Panc1 (cell line): Measurements from ENCODE around the gene PAFAH1B1.

Source experiments
- REST ChIP-seq, 2 experiments: IDR thresholded peaks; 2 replicates each; pipeline ENCODE4 v1.6.1; 2011 to 2012; ENCODE audit warnings: low read depth in 2 of 2, control low read depth in 1 of 2, low read length in 1 of 2, mild to moderate bottlenecking in 1 of 2, moderate library complexity in 1 of 2; ENCODE audit not compliant: insufficient read depth in 1 of 2
- TF ChIP-seq, protein P1 (sequence below): fragments of 450-650 bp; IDR thresholded peaks from 2 replicates; pipeline ENCODE4 v1.5.1; 2017; ENCODE audit warnings: mild to moderate bottlenecking

- TF ChIP-seq, protein P1, sequence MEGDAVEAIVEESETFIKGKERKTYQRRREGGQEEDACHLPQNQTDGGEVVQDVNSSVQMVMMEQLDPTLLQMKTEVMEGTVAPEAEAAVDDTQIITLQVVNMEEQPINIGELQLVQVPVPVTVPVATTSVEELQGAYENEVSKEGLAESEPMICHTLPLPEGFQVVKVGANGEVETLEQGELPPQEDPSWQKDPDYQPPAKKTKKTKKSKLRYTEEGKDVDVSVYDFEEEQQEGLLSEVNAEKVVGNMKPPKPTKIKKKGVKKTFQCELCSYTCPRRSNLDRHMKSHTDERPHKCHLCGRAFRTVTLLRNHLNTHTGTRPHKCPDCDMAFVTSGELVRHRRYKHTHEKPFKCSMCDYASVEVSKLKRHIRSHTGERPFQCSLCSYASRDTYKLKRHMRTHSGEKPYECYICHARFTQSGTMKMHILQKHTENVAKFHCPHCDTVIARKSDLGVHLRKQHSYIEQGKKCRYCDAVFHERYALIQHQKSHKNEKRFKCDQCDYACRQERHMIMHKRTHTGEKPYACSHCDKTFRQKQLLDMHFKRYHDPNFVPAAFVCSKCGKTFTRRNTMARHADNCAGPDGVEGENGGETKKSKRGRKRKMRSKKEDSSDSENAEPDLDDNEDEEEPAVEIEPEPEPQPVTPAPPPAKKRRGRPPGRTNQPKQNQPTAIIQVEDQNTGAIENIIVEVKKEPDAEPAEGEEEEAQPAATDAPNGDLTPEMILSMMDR = no peak
- TF ChIP-seq REST (IDR thresholded peaks at IDR 0.05; ENCODE audit: insufficient read depth in 1 of 2, low read depth in 2 of 2, low read length in 1 of 2) = no peak
Observed at GRCh38 chr17:2672026-2672425, 78.6 kb downstream of the PAFAH1B1 start.
